GM19397 (cell line): Measurements from ENCODE around the gene CAMK2D.
"Not testable (repeated sequence)": the region's sequence is repeated elsewhere in the genome, so short reads cannot be mapped to it uniquely, and the experiment has no call there.

Experiments used
- ATAC-seq: cut with Tn5 transposase; IDR thresholded peaks from one replicate; pipeline ENCODE4 v1.9.1; 2021; ENCODE audit warnings: mild to moderate bottlenecking, moderate library complexity; ENCODE audit not compliant: unreplicated experiment

Gene CAMK2D

GRCh38 chr4:113763923-113764322 lies 2.4 kb upstream of the CAMK2D start:
- not testable (repeated sequence) for ATAC-seq

- ATAC-seq: no peak
These were observed 1.4 kb upstream of the CAMK2D start for GRCh38 chr4:113763029-113763285.

- ATAC-seq: peak; percentile 58
These were observed 869 bp upstream of the CAMK2D start for GRCh38 chr4:113762186-113763028.

GRCh38 chr4:113760795-113761619 lies 531 bp downstream of the CAMK2D start:
- peak; percentile 26 for ATAC-seq

- ATAC-seq: no peak
These were observed 1.3 kb downstream of the CAMK2D start for GRCh38 chr4:113760094-113760794.

GRCh38 chr4:113759696-113760093 lies 1.8 kb downstream of the CAMK2D start:
- no peak for ATAC-seq

- no peak for ATAC-seq
These were observed 3.2 kb downstream of the CAMK2D start for GRCh38 chr4:113758372-113758771.

GRCh38 chr4:113757486-113757885 lies 4.1 kb downstream of the CAMK2D start:
- ATAC-seq: no peak

- ATAC-seq: peak; percentile 56
These were observed 5.5 kb downstream of the CAMK2D start for GRCh38 chr4:113756005-113756410.

- no peak for ATAC-seq
These were observed 10.8 kb downstream of the CAMK2D start for GRCh38 chr4:113750734-113751133.

GRCh38 chr4:113750296-113750695 lies 11.2 kb downstream of the CAMK2D start:
- no peak for ATAC-seq

- no peak for ATAC-seq
These were observed 12.4 kb downstream of the CAMK2D start for GRCh38 chr4:113749178-113749577.

GRCh38 chr4:113747949-113748348 lies 13.6 kb downstream of the CAMK2D start:
- ATAC-seq: no peak

GRCh38 chr4:113745711-113746110 lies 15.8 kb downstream of the CAMK2D start:
- ATAC-seq: no peak

GRCh38 chr4:113744667-113745240 lies 16.8 kb downstream of the CAMK2D start:
- ATAC-seq: no peak

GRCh38 chr4:113743690-113744089 lies 17.8 kb downstream of the CAMK2D start:
- ATAC-seq: no peak

GRCh38 chr4:113742643-113743042 lies 18.9 kb downstream of the CAMK2D start:
- ATAC-seq: no peak

GRCh38 chr4:113741956-113742355 lies 19.6 kb downstream of the CAMK2D start:
- ATAC-seq: no peak

GRCh38 chr4:113740857-113741379 lies 20.6 kb downstream of the CAMK2D start:
- no peak for ATAC-seq

- no peak for ATAC-seq
These were observed 22.3 kb downstream of the CAMK2D start for GRCh38 chr4:113739197-113739596.

GRCh38 chr4:113738251-113738650 lies 23.3 kb downstream of the CAMK2D start:
- no peak for ATAC-seq
